ENCODE data around the gene THSD7B.

- TF ChIP-seq POLR2A (IDR thresholded peaks at IDR 0.05) (no peak), CTCF (IDR thresholded peaks at IDR 0.05) (no peak)
These were observed 169.8 kb downstream of the THSD7B start for GRCh38 chr2:136935119-136935518.

Measured in Peyer's patch (tissue), 4 donors.